ENCODE measurements around the gene C10orf90.
"Not testable (repeated sequence)": the region's sequence is repeated elsewhere in the genome, so short reads cannot be mapped to it uniquely, and the experiment has no call there.

DNA sequence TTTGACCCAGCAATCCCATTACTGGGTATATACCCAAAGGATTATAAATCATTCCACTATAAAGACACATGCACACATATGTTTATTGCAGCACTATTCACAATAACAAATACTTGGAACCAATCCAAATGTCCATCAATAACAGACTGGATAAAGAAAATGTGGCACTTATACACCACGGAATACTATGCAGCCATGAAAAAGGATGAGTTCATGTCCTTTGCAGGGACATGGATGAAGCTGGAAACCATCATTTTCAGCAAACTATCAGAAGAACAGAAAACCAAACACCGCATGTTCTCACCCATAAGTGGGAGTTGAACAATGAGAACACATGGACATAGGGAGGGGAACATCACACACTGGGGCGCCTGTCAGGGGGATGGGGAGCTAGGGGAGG is 291.3 kb downstream of the C10orf90 start:
- TF ChIP-seq, protein P1, sequence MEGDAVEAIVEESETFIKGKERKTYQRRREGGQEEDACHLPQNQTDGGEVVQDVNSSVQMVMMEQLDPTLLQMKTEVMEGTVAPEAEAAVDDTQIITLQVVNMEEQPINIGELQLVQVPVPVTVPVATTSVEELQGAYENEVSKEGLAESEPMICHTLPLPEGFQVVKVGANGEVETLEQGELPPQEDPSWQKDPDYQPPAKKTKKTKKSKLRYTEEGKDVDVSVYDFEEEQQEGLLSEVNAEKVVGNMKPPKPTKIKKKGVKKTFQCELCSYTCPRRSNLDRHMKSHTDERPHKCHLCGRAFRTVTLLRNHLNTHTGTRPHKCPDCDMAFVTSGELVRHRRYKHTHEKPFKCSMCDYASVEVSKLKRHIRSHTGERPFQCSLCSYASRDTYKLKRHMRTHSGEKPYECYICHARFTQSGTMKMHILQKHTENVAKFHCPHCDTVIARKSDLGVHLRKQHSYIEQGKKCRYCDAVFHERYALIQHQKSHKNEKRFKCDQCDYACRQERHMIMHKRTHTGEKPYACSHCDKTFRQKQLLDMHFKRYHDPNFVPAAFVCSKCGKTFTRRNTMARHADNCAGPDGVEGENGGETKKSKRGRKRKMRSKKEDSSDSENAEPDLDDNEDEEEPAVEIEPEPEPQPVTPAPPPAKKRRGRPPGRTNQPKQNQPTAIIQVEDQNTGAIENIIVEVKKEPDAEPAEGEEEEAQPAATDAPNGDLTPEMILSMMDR (IDR thresholded peaks at IDR 0.05; ENCODE audit: insufficient read depth, low read length, poor library complexity, severe bottlenecking), result not testable (repeated sequence)
- not testable (repeated sequence) for TF ChIP-seq EZH2phosphoT487 (conservative IDR thresholded peaks at IDR 0.05; ENCODE audit: low read length)

Data from SU-DHL-6 (cell line).